Heart right ventricle (tissue), 16 donors: Measurements from ENCODE around the gene FTO. TPM values are rescaled to one million over a fixed set of nuclear protein-coding genes. Genes with fewer than 3 reads are reported as not detected.

Experiments
- ATAC-seq, 8 donors: fragments of 200-7000 bp; cut with Tn5 transposase; one replicate each; pipeline ENCODE4 v1.9.1; 2020; ENCODE audit warnings: mild to moderate bottlenecking in 8 of 8, moderate library complexity in 8 of 8, moderate number of reproducible peaks in 1 of 8
- DNase-seq, 2 donors: peaks; one replicate each; pipeline ENCODE4 v3.0.0-alpha.2; 2020
- H3K27ac ChIP-seq, 10 donors: fragments of 200-600 bp; sonication (generic) in 2 of 10; one replicate each; pipeline versions ENCODE4 v1.5.0 to v1.8.0; 2020 to 2022; ENCODE audit warnings: mild to moderate bottlenecking in 3 of 10
- H3K27me3 ChIP-seq, 7 donors: fragments of 200-600 bp; one replicate each; pipeline ENCODE4 v1.8.0; 2021 to 2022; ENCODE audit warnings: mild to moderate bottlenecking in 2 of 7
- H3K36me3 ChIP-seq, 9 donors: fragments of 200-600 bp; sonication (generic) in 1 of 9; one replicate each; pipeline versions ENCODE4 v1.5.0 to v1.8.0; 2020 to 2022; ENCODE audit warnings: mild to moderate bottlenecking in 2 of 9
- H3K4me1 ChIP-seq, 9 donors: fragments of 200-600 bp; sonication (generic) in 1 of 9; one replicate each; pipeline versions ENCODE4 v1.5.0 to v1.8.0; 2020 to 2022; ENCODE audit warnings: mild to moderate bottlenecking in 4 of 9
- H3K4me3 ChIP-seq, 10 donors: fragments of 200-600 bp; sonication (generic) in 2 of 10; one replicate each; pipeline versions ENCODE4 v1.5.0 to v1.8.0; 2020 to 2022; ENCODE audit warnings: mild to moderate bottlenecking in 7 of 10, moderate library complexity in 2 of 10
- H3K9me3 ChIP-seq, 11 donors: fragments of 200-600 bp in 10 of 11; sonication (generic) in 2 of 11; one replicate each; pipeline versions ENCODE4 v1.5.0 to v1.8.0; 2013 to 2022; ENCODE audit warnings: mild to moderate bottlenecking in 2 of 11, control low read depth in 1 of 11, moderate library complexity in 1 of 11
- whole genome bisulfite sequencing, 2 donors: extraction: QIAGEN DNeasy Blood & Tissue Kit; methylation state at CpG; one replicate each; pipeline ENCODE4 v1.1.7; 2013; ENCODE audit warnings: inconsistent platforms in 1 of 2; 5-methylcytosine and 5-hydroxymethylcytosine counted together
- intact Hi-C, 10 donors: fragments of 100-400 bp; cut with DNase I; formaldehyde crosslinking; loops; one replicate each; pipeline versions ENCODE4 v1.11.1 to v1.14.2; 2022
- polyA plus RNA-seq, 2 donors: library from polyadenylated mRNA; stranded (reverse); fragments of 200-250 nt; gene quantifications; one replicate each; pipeline ENCODE4 v1.2.3, GENCODE V29; 2013
- total RNA-seq, 10 donors: library from RNA; stranded (reverse); fragmentation: NEBNext Ultra II Directional in 3 of 10; extraction: Animal tissue kit (Norgen Biotek cat#: 25700) in 3 of 10; gene quantifications; one replicate each; pipeline versions ENCODE4 v1.2.1 to v1.2.4, GENCODE V29; 2021 to 2023
- TF ChIP-seq, protein P1 (sequence below), 9 donors: fragments of 200-600 bp; sonication (generic) in 2 of 9; IDR thresholded peaks; one replicate each; pipeline versions ENCODE4 v1.5.0 to v1.8.0; 2021 to 2022; ENCODE audit warnings: antibody characterized with exemption in 9 of 9, mild to moderate bottlenecking in 5 of 9, moderate library complexity in 1 of 9
- donor health status: Arrhythmogenic right ventricular cardiomyopathy.
- donor health status: ischemic (EF 13 %, LVEDD 7.1; RV severe dilation, severe dysfunction).
- donor health status: healthy with polysubstance abuse.
- donor health status: DM: no; HTN: yes; CAD: no.
- donor health status: DM: no; HTN: no; CAD: no.
- donor health status: ischemic (EF 25% LVEDD 6.9; RV normal size, moderate dysfunction).
- donor health status: ischemic (EF 25% LVEDD 5.7; RV mildly dilated, moderate dysfunction).
- donor health status: healthy.
- donor health status: DM: yes; HTN: yes; CAD: no.
- donor health status: Ischemic cardiomyopathy.
- donor health status: ischemic (EF 35%, LVEDD 5.7; RV mildly dilated, moderate dysfunction).
- donor health status: nonischemic (EF 11% LVEDD 7.7; RV severe dilation, severe dysfunction).
- donor health status: DM: yes; HTN: yes; CAD: no.
- donor health status: PGD.
- donor health status: ischemic (EF 29% LVEDD 5.4; RV normal size, mild dysfunction).
- donor health status: nonischemic (EF 23%, LVEDD 6.1; RV moderate dilation, normal function).

Gene FTO
- total and polyA plus RNA-seq, 12 donors, result 8.5 to 103 (median 90.0) TPM

DNA sequence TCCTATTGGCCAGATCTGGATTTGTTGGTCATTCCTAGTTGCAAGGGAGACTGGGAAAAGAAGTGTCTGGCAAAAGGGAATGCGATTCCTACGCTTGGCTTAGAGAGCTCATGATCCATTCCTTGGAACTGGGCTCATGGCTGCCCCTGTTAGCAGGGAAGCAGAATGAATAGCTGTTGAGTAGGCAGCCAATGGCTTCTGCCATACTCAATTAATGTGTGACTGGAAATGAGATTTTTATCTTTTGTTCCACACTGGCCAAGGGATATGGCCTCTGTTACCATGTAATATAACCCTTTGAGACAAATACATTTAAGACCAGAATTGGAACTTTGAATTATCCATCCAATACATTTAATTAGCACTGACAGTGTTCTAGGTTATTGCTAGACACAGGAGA is 31.0 kb downstream of the FTO start:
- H3K4me3 ChIP-seq, result no peak overlapping the region
- H3K27ac ChIP-seq, result no peak overlapping the region
- H3K9me3 ChIP-seq, result no peaks in the 10 kb centered on the region
- no peak for DNase-seq
- peaks cover 0 to 33% (median 21%) of the 10 kb centered on the region in 9 donors for H3K4me1 ChIP-seq
- intact Hi-C loops, result no loop called here
- no peak for ATAC-seq
- WGBS, 2 donors, result 98% methylated on average over 2 of the region's 2 CpGs
- H3K27me3 ChIP-seq, result no peaks in the 10 kb centered on the region
- TF ChIP-seq, protein P1, sequence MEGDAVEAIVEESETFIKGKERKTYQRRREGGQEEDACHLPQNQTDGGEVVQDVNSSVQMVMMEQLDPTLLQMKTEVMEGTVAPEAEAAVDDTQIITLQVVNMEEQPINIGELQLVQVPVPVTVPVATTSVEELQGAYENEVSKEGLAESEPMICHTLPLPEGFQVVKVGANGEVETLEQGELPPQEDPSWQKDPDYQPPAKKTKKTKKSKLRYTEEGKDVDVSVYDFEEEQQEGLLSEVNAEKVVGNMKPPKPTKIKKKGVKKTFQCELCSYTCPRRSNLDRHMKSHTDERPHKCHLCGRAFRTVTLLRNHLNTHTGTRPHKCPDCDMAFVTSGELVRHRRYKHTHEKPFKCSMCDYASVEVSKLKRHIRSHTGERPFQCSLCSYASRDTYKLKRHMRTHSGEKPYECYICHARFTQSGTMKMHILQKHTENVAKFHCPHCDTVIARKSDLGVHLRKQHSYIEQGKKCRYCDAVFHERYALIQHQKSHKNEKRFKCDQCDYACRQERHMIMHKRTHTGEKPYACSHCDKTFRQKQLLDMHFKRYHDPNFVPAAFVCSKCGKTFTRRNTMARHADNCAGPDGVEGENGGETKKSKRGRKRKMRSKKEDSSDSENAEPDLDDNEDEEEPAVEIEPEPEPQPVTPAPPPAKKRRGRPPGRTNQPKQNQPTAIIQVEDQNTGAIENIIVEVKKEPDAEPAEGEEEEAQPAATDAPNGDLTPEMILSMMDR (IDR thresholded peaks at IDR 0.05), result no peak
- no peaks in the 10 kb centered on the region for H3K36me3 ChIP-seq

DNA sequence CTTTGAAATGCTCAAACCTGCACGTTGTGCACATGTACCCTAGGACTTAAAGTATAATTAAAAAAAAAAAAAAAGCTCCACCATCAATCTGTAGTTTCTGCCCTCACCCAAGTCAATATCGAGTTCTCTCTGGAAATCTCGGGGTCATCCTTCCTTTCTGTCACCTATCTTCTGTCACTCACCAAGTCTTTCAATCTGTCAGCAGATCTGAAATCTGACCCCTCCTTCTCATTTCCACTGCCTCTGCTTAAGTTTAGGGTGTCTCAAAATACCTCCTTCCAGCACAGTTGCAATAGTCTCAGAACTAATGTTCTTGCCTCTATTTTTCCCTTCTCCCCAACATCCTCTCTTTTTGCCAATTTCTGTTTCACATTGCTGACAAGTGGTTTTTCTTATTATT is 32.3 kb downstream of the FTO start:
- Histone ChIP-seq H3K27me3 (no peaks in the 10 kb centered on the region), H3K4me1 (peaks cover 0 to 42% (median 26%) of the 10 kb centered on the region in 9 donors), H3K36me3 (no peaks in the 10 kb centered on the region), H3K9me3 (no peaks in the 10 kb centered on the region), H3K27ac (no peak overlapping the region), H3K4me3 (no peak overlapping the region)
- WGBS, 2 donors, result 39 to 66% methylated on average over 3 of the region's 3 CpGs
- intact Hi-C loops, result no loop called here
- TF ChIP-seq, protein P1 (IDR thresholded peaks at IDR 0.05), result no peak
- no peak for ATAC-seq
- no peak for DNase-seq

DNA sequence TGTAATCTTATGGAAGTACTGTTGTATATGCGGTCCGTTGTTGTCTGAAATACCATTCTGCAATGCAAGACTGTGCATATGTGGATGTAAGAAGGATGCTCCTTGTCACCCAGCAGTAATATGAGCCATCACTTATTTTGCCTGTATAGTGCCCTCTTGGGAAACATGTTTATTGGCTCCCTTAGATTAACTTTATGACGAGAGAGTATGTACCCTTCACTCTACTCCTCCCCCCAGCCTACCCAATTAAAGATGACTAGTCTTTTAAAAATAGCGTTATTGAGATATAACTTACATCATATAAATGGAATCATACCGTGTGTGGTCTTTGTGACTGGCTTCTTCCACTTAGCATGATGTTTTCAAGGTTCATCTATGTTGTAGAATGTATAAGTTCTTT is 33.6 kb downstream of the FTO start:
- ATAC-seq, result peak in 4 of 8 donors; percentile 27 to 61 (median 32)
- H3K36me3 ChIP-seq, result no peaks in the 10 kb centered on the region
- no peaks in the 10 kb centered on the region for H3K27me3 ChIP-seq
- H3K4me1 ChIP-seq, result peaks cover 0 to 30% (median 23%) of the 10 kb centered on the region in 9 donors
- DNase-seq, result no peak
- intact Hi-C loops, result no loop called here
- H3K27ac ChIP-seq, result no peak overlapping the region
- H3K4me3 ChIP-seq, result no peak overlapping the region
- no peaks in the 10 kb centered on the region for H3K9me3 ChIP-seq
- TF ChIP-seq, protein P1 (IDR thresholded peaks at IDR 0.05), result no peak
- WGBS, 2 donors, result 77 to 87% methylated on average over 5 of the region's 5 CpGs

DNA sequence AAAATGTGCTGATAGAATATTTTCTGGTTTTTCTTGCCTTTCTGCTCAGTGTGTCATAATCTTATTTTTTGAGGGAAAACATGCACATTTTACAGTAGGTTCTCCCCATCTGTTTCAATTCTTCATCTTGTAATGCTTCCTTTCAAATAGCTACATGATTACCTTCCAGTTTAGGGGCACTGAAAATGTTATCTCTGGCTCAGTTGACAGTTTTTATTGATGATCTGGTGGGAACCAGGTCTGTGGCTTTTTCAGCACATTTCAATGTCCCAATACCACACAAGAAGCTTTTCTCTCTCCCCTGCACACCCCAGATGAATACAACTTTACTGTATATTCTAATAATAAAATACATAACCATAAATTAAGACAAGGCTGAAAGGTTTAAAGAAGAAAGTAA is 36.5 kb downstream of the FTO start:
- Histone ChIP-seq H3K36me3 (no peaks in the 10 kb centered on the region), H3K9me3 (no peaks in the 10 kb centered on the region), H3K4me3 (no peak overlapping the region), H3K4me1 (peaks cover 0 to 40% (median 22%) of the 10 kb centered on the region in 9 donors), H3K27me3 (no peaks in the 10 kb centered on the region), H3K27ac (no peak overlapping the region)
- intact Hi-C loops, result no loop called here
- DNase-seq (no peak), ATAC-seq (no peak)
- TF ChIP-seq, protein P1 (IDR thresholded peaks at IDR 0.05), result no peak
